ENCODE data around the gene MACROD2.

GRCh38 chr20:15059438-15059837 is 1064.1 kb downstream of the MACROD2 start:
- TF ChIP-seq CTCF (conservative IDR thresholded peaks at IDR 0.05; ENCODE audit: low read depth in 2 of 2) (no peak), EZH2 (IDR thresholded peaks at IDR 0.05; ENCODE audit: low read depth, unreplicated experiment) (no peak), POLR2AphosphoS5 (IDR thresholded peaks at IDR 0.05; ENCODE audit: low read depth) (no peak), REST (IDR thresholded peaks at IDR 0.05; ENCODE audit: unreplicated experiment) (no peak), ZNF114 (CRISPR knock-in tag; IDR thresholded peaks at IDR 0.05) (no peak), JUNB (IDR thresholded peaks at IDR 0.05; ENCODE audit: unreplicated experiment) (no peak), NANOG (IDR thresholded peaks at IDR 0.05; ENCODE audit: borderline replicate concordance) (no peak), EZH2phosphoT487 (IDR thresholded peaks at IDR 0.05; ENCODE audit: unreplicated experiment) (no peak), CREB1 (CRISPR knock-in tag; IDR thresholded peaks at IDR 0.05; ENCODE audit: low read depth) (no peak), STAT1 (IDR thresholded peaks at IDR 0.05; ENCODE audit: unreplicated experiment) (no peak), ZNF331 (CRISPR knock-in tag; IDR thresholded peaks at IDR 0.05; ENCODE audit: low read depth) (no peak)
- TF ChIP-seq, protein P1, sequence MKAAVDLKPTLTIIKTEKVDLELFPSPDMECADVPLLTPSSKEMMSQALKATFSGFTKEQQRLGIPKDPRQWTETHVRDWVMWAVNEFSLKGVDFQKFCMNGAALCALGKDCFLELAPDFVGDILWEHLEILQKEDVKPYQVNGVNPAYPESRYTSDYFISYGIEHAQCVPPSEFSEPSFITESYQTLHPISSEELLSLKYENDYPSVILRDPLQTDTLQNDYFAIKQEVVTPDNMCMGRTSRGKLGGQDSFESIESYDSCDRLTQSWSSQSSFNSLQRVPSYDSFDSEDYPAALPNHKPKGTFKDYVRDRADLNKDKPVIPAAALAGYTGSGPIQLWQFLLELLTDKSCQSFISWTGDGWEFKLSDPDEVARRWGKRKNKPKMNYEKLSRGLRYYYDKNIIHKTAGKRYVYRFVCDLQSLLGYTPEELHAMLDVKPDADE (IDR thresholded peaks at IDR 0.05) = no peak
- TF ChIP-seq, protein P2, sequence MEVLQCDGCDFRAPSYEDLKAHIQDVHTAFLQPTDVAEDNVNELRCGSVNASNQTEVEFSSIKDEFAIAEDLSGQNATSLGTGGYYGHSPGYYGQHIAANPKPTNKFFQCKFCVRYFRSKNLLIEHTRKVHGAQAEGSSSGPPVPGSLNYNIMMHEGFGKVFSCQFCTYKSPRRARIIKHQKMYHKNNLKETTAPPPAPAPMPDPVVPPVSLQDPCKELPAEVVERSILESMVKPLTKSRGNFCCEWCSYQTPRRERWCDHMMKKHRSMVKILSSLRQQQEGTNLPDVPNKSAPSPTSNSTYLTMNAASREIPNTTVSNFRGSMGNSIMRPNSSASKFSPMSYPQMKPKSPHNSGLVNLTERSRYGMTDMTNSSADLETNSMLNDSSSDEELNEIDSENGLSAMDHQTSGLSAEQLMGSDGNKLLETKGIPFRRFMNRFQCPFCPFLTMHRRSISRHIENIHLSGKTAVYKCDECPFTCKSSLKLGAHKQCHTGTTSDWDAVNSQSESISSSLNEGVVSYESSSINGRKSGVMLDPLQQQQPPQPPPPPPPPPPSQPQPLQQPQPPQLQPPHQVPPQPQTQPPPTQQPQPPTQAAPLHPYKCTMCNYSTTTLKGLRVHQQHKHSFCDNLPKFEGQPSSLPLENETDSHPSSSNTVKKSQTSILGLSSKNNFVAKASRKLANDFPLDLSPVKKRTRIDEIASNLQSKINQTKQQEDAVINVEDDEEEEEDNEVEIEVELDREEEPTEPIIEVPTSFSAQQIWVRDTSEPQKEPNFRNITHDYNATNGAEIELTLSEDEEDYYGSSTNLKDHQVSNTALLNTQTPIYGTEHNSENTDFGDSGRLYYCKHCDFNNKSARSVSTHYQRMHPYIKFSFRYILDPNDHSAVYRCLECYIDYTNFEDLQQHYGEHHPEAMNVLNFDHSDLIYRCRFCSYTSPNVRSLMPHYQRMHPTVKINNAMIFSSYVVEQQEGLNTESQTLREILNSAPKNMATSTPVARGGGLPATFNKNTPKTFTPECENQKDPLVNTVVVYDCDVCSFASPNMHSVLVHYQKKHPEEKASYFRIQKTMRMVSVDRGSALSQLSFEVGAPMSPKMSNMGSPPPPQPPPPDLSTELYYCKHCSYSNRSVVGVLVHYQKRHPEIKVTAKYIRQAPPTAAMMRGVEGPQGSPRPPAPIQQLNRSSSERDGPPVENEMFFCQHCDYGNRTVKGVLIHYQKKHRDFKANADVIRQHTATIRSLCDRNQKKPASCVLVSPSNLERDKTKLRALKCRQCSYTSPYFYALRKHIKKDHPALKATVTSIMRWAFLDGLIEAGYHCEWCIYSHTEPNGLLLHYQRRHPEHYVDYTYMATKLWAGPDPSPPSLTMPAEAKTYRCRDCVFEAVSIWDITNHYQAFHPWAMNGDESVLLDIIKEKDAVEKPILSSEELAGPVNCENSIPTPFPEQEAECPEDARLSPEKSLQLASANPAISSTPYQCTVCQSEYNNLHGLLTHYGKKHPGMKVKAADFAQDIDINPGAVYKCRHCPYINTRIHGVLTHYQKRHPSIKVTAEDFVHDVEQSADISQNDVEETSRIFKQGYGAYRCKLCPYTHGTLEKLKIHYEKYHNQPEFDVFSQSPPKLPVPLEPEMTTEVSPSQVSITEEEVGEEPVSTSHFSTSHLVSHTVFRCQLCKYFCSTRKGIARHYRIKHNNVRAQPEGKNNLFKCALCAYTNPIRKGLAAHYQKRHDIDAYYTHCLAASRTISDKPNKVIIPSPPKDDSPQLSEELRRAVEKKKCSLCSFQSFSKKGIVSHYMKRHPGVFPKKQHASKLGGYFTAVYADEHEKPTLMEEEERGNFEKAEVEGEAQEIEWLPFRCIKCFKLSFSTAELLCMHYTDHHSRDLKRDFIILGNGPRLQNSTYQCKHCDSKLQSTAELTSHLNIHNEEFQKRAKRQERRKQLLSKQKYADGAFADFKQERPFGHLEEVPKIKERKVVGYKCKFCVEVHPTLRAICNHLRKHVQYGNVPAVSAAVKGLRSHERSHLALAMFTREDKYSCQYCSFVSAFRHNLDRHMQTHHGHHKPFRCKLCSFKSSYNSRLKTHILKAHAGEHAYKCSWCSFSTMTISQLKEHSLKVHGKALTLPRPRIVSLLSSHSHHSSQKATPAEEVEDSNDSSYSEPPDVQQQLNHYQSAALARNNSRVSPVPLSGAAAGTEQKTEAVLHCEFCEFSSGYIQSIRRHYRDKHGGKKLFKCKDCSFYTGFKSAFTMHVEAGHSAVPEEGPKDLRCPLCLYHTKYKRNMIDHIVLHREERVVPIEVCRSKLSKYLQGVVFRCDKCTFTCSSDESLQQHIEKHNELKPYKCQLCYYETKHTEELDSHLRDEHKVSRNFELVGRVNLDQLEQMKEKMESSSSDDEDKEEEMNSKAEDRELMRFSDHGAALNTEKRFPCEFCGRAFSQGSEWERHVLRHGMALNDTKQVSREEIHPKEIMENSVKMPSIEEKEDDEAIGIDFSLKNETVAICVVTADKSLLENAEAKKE (CRISPR knock-in tag; IDR thresholded peaks at IDR 0.05) = no peak

Measured in GM23338 (cell line).